GM18498 (cell line): ENCODE data around the gene MYT1.
"Not testable (repeated sequence)": the region's sequence is repeated elsewhere in the genome, so short reads cannot be mapped to it uniquely, and the experiment has no call there.

Source experiments
- ATAC-seq: cut with Tn5 transposase; IDR thresholded peaks from one replicate; pipeline ENCODE4 v1.9.1; 2021; ENCODE audit warnings: mild to moderate bottlenecking, moderate library complexity; ENCODE audit not compliant: unreplicated experiment

The MYT1 gene

GRCh38 chr20:64260239-64260638 is 96.0 kb downstream of the MYT1 start:
- no peak for ATAC-seq

DNA sequence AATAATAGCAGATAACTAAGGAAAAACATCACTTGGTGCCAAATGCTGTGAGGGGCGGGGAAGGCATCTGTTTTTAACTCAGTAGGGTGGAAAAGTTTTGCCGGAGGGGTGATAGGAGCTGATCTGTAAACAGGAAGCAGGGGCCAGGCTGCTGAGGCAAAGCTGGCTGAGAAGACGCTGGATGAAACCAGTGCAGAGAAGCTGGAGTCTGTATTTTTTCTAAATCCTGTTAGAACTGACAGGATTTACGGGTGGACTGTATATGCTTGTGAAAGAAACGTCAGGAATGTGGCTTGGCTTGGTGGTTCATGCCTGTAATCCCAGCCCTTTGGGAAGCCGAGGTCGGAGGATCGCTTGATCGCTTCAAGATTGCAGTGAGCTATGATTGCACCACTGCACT is 96.9 kb downstream of the MYT1 start:
- no peak for ATAC-seq

- ATAC-seq, result no peak
These were observed 99.8 kb downstream of the MYT1 start for GRCh38 chr20:64264091-64264490.

DNA sequence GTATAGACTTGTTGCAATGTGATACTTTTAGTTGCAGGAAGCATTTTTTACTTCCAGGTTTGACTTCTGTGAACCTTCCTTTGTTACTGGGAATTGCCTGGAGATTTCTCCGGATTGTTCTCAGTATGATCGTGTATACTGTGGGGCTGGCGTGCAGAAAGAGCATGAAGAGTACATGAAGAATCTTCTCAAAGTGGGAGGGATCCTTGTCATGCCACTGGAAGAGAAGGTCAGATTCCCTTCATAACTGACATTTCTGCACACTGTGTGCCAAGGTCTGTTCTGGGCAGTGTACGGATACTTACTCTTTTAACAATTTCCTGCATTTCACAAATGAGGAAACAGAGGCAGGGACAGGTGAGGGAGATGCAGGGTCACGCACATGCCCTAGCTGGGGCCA is 100.9 kb downstream of the MYT1 start:
- no peak for ATAC-seq

DNA sequence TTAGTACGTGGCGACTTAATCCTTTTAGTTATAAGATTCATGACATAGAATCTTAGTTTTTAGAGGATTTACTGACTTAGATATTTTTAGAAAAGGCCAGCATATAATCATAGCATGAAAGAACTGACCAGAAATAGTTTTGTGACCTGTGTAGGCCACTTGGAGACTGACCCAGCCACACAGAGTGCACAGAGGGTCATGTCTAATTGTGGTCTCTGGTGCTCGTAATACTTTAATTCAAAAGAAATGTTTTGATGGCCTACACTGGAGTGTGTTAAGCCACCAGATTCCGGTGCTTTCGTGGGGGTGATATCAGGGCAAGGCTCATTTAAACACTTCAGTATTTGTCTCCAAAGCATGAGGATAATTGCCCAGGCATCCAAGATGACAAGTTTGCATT is 102.7 kb downstream of the MYT1 start:
- ATAC-seq, result no peak

- ATAC-seq, result no peak
These were observed 103.9 kb downstream of the MYT1 start for GRCh38 chr20:64268174-64268573.

DNA sequence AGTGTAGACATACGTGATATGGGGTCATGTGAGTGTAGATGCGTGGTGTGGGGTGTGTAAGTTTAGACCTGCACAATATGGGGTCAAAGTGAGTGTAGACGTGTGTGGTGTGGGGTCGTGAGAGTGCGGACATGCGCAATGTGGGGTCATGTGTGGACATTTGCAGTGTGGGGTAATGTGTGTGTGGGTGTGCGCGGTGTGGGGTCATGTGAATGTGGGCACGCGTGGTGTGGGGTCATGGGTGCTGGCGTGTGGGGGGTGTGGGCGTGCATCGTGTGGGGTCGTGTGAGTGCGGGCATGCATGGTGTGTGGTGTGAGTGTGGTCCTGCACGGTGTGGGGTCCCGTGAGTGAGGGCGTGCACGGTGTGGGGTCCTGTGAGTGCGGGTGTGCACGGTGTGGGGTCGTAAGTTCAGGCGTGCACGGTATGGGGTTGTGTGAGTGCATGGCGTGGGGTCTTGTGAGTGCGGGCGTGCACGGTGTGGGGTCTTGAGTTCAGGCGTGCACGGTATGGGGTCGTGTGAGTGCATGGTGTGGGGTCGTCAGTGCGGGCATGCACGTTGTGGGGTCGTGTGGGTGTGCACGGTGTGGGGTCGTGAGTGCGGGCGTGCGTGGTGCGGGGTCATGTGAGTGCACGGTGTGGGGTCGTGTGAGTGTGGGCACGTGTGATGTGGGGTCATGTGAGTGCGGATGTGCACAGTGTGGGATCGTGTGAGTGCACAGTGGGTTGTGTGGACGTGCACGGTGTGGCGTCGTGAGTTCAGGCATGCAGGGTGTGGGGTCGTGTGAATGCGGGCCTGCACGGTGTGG is 105.6 kb downstream of the MYT1 start:
- no peak for ATAC-seq

GRCh38 chr20:64271636-64272035 is 107.4 kb downstream of the MYT1 start:
- no peak for ATAC-seq

- ATAC-seq, result no peak
These were observed 108.9 kb downstream of the MYT1 start for GRCh38 chr20:64273109-64273508.

- no peak for ATAC-seq
These were observed 112.6 kb downstream of the MYT1 start for GRCh38 chr20:64276817-64277216.

GRCh38 chr20:64277571-64278316 is 113.5 kb downstream of the MYT1 start:
- no peak for ATAC-seq

GRCh38 chr20:64278317-64278681 is 114.0 kb downstream of the MYT1 start:
- no peak for ATAC-seq

- no peak for ATAC-seq
These were observed 115.7 kb downstream of the MYT1 start for GRCh38 chr20:64279826-64280459.

- no peak for ATAC-seq
These were observed 116.2 kb downstream of the MYT1 start for GRCh38 chr20:64280460-64280843.

DNA sequence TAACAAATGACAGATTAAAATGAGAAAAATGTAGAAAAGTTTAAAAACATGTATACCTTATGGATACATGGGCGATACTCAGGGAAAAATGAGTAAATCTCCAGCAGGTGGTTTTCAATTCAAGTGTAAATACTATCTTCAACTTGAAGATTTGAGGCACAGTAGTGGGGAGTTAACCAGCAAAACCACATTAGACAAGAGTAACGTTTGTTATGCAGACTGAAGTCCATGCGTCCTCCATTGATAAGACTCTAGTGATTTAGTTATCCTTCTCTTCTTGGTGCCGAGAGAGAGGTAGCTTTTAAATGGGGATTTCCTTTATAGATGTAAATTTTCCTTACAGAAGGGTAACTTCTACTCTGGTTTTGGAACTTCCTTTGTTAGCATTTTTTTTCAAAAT is 119.4 kb downstream of the MYT1 start:
- no peak for ATAC-seq

DNA sequence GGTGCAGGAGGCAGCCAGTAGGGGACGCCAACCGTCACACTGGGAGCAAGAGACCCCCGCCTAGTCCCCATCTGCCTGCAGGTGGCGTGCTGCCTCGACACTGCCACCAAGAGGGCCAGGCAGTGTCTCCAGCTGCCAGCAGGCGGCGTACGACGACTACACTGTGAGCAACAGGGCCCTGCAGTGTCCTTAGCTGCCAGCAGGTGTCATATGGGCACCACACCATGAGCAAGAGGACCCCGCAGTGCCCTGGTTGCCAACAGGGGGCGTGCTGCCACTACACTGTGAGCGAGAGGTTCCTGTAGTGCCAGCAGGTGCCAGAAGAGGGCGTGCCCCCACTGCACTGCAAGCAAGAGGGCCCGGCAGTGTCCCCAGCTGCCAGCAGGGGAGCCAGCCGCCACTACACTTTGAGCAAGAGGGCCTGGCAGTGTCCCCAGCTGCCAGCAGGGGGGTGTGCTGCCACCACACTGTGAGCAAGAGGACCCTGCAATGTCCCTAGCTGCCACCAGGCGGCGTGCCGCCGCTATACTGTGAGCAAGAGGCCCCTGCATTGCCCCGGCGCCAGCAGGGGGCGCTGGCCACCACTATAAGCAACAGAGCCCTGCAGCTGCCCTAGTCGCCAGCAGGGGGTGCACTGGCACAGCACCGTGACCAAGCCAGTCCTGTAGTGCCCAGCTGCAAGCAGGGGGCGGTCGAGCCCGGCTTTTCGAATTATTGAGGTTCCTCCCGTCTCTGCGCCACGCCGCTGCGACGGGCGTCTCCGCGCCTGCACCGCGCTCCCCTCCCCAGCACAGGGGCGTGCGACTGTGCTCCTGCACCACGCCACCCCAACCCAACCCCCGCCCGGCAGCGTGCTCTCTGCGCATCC is 121.6 kb downstream of the MYT1 start:
- peak; percentile 91 for ATAC-seq

DNA sequence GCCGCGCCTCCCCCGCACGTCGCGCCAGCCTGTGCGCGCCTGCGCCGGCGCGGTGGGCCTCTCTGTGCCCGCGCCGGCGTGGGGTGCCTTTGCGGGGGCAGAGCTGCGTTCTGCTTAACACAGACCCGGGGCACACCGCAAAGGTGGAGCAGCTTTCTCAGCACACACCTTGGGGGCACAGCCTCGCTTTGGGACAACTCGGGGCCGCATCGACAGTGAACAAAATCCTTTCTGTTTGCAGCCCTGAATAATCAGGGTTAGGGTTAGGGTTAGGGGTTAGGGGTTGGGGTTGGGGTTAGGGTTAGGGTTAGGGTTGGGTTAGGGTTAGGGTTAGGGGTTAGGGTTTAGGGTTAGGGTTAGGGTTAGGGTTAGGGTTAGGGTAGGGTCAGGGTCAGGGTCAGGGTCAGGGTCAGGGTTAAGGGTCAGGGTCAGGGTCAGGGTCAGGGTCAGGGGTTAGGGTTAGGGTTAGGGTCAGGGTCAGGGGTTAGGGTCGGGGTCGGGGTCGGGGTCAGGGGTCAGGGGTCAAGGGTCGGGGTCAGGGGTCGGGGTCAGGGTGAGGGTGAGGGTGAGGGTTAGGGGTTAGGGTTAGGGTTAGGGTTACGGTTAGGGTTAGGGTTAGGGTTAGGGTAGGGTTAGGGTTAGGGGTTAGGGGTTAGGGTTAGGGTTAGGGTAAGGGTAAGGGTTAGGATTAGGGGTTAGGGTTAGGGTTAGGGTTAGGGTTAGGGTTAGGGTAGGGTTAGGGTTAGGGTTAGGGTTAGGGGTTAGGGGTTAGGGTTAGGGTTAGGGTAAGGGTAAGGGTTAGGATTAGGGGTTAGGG is 122.4 kb downstream of the MYT1 start:
- not testable (repeated sequence) for ATAC-seq

DNA sequence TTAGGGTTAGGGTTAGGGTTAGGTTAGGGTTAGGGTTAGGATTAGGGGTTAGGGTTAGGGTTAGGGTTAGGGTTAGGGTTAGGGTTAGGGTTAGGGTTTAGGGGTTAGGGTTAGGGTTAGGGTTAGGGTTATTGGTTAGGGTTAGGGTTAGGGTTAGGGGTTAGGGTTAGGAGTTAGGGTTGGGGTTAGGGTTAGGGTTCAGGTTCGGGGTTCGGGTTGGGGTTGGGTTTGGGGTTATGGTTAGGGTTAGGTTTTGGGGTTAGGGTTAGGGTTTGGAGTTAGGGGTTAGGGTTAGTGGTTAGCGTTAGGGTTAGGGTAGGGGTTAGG is 123.0 kb downstream of the MYT1 start:
- not testable (repeated sequence) for ATAC-seq
